PC-3 (cell line): ENCODE data around the gene IGLL1.

Experiments used
- CTCF ChIP-seq: fragments of 300-600 bp; sonication (generic); conservative IDR thresholded peaks from 2 replicates; pipeline ENCODE4 v1.5.1; 2017; ENCODE audit warnings: antibody characterized with exemption, low read depth, mild to moderate bottlenecking, low read length
- EZH2 ChIP-seq: fragments of 300-600 bp; sonication (generic); IDR thresholded peaks from one replicate; pipeline ENCODE4 v1.6.1; 2017; ENCODE audit warnings: antibody characterized with exemption, mild to moderate bottlenecking, low read length; ENCODE audit not compliant: unreplicated experiment

DNA sequence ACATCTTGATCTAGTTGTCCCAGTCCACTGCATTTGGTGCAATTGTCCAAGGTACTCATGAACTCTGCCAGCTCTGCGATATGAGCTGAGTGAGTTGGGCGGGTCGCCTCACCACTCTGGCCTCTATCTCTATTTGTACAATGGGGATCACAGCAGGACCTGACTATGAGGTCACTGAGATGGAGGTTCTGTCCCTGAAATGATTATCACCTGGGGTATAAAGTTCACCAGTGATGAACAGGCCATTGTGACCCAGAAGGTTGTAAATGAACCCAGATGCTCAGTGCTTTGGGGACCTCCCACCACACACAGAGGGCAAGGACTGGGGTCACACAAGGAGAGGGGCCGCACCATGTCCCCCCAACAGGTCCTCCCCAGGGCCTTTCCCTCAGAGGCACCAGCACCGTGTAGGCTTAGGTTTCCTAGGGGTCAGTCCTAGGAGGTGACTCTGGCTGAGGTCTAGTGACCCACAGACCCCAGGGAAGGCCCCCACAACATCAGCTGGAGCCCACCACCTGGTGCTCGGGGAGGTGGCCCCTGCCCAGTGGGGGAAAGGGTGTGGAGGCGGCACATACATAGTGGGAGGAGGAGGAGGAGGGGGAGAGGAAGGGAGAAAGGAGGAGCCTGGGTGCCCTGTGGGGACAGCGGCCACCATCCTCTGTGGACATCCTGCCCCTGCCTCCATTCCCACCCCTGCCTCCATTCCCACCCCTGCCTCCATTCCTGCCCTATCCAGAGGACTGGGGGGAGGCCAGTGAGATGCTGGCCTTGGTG, 25.0 kb upstream of the IGLL1 start:
- TF ChIP-seq CTCF (no peak), EZH2 (no peak)
